K562 (cell line): ENCODE data around the gene ERBB3. TPM values are rescaled to one million over a fixed set of nuclear protein-coding genes. Genes with fewer than 3 reads are reported as not detected.

ENCODE experiments used
- ARID2 ChIP-seq: fragments of 450-650 bp; IDR thresholded peaks from 2 replicates; pipeline ENCODE4 v1.6.1; 2017; ENCODE audit warnings: antibody characterized with exemption, mild to moderate bottlenecking
- BRF1 ChIP-seq: IDR thresholded peaks from 3 replicates; pipeline ENCODE4 v1.6.1; 2011; ENCODE audit warnings: borderline replicate concordance, mild to moderate bottlenecking; ENCODE audit not compliant: insufficient read length; ENCODE audit errors: extremely low read depth
- CBFA2T2 ChIP-seq: fragments of 450-650 bp; conservative IDR thresholded peaks from 2 replicates; pipeline ENCODE4 v1.6.1; 2017; ENCODE audit warnings: mild to moderate bottlenecking
- GABPB1 ChIP-seq: sonication (generic); formaldehyde crosslinking; IDR thresholded peaks from 2 replicates; pipeline ENCODE4 v1.8.0; 2022; ENCODE audit warnings: mild to moderate bottlenecking, missing genetic modification reagents
- GTF3C2 ChIP-seq: IDR thresholded peaks from 3 replicates; pipeline ENCODE4 v1.6.1; 2011; ENCODE audit warnings: borderline replicate concordance, mild to moderate bottlenecking, moderate library complexity; ENCODE audit not compliant: insufficient read length; ENCODE audit errors: extremely low read depth
- MEF2D ChIP-seq: conservative IDR thresholded peaks from 2 replicates; pipeline ENCODE4 v1.6.1; 2016; ENCODE audit warnings: low read depth, missing genetic modification characterization, missing compliant biosample characterization
- NFRKB ChIP-seq: fragments of 450-650 bp; IDR thresholded peaks from 2 replicates; pipeline ENCODE4 v1.6.1; 2016; ENCODE audit warnings: low read depth
- NUFIP1 ChIP-seq: fragments of 450-650 bp; IDR thresholded peaks from 2 replicates; pipeline ENCODE4 v1.6.1; 2018; ENCODE audit not compliant: partially characterized antibody
- PATZ1 ChIP-seq: fragments of 250-450 bp; sonication (Bioruptor Pico); IDR thresholded peaks from 2 replicates; pipeline ENCODE4 v1.5.0; 2020; ENCODE audit warnings: mild to moderate bottlenecking, borderline replicate concordance
- PHF8 ChIP-seq: fragments of 200-600 bp; sonication (generic); IDR thresholded peaks from 2 replicates; pipeline ENCODE4 v1.6.1; 2012; ENCODE audit warnings: mixed run types, mild to moderate bottlenecking, inconsistent platforms, low read length, moderate library complexity, borderline replicate concordance
- RNF219 ChIP-seq: fragments of 250-450 bp; sonication (Bioruptor Pico); IDR thresholded peaks from 2 replicates; pipeline ENCODE4 v1.5.0; 2022; ENCODE audit warnings: mild to moderate bottlenecking
- SP1 ChIP-seq: sonication (generic); formaldehyde crosslinking; IDR thresholded peaks from 2 replicates; pipeline ENCODE4 v1.8.1; 2022; ENCODE audit warnings: mild to moderate bottlenecking, missing genetic modification reagents
- TFAM ChIP-seq: fragments of 250-450 bp; sonication (Bioruptor Pico); conservative IDR thresholded peaks from 2 replicates; pipeline ENCODE4 v1.5.0; 2021; ENCODE audit warnings: mild to moderate bottlenecking, moderate library complexity
- THRB ChIP-seq: fragments of 450-650 bp; formaldehyde crosslinking; conservative IDR thresholded peaks from 2 replicates; pipeline ENCODE4 v1.4.0; 2022; ENCODE audit warnings: mild to moderate bottlenecking, missing genetic modification characterization
- ZNF277 ChIP-seq: fragments of 250-450 bp; sonication (Bioruptor Pico); IDR thresholded peaks from 2 replicates; pipeline ENCODE4 v1.8.0; 2022; ENCODE audit warnings: inconsistent platforms, mild to moderate bottlenecking, moderate library complexity, borderline replicate concordance
- polyA plus RNA-seq, 8 experiments: library from polyadenylated mRNA; depleted of rRNA in 4 of 8; stranded (reverse) in 5 of 8; unstranded in 3 of 8; fragments of >200 nt; fragmentation: Nextera tagmentation in 2 of 8; fragmentation: Illumina TruSeq in 1 of 8; extraction: Ambion mirVana in 2 of 8; extraction: Trizol in 1 of 8; gene quantifications; 2 replicates each; pipeline versions ENCODE4 v1.2.1 to v1.2.3, GENCODE V29; 2011 to 2014; ENCODE audit warnings: inconsistent platforms in 1 of 8, missing spikeins in 1 of 8
- total RNA-seq, 7 experiments: library from RNA; depleted of rRNA in 6 of 7; stranded (reverse); fragments of >200 nt in 6 of 7; fragmentation: Illumina TruSeq in 2 of 7; extraction: Trizol in 2 of 7; gene quantifications; 2 replicates each; pipeline versions ENCODE4 v1.2.1 to v1.2.3, GENCODE V29; 2011 to 2021; ENCODE audit warnings: low replicate concordance in 1 of 7

ERBB3 gene
- total and polyA plus RNA-seq, 9 of the 15 experiments (the other 6 are each of a cell fraction or from before 2014, with no cell fraction given): 1.5 to 5.4 (median 3.8) TPM

- TF ChIP-seq THRB (CRISPR knock-in tag): no peak
- TF ChIP-seq NUFIP1: no peak
- no peak for TF ChIP-seq TFAM (CRISPR knock-in tag)
- TF ChIP-seq ZNF277 (CRISPR knock-in tag): no peak
- no peak for TF ChIP-seq GTF3C2
- no peak for TF ChIP-seq ARID2
- TF ChIP-seq PHF8: peak; percentile 91; the same call in 1 of the 2 replicates
- peak; percentile 68; the same call in 1 of the 2 replicates for TF ChIP-seq RNF219 (CRISPR knock-in tag)
- TF ChIP-seq MEF2D: peak; percentile 59; the same call in 1 of the 2 replicates
- no peak for TF ChIP-seq PATZ1 (CRISPR knock-in tag)
- peak; percentile 88 for TF ChIP-seq SP1 (CRISPR knock-in tag)
- no peak for TF ChIP-seq NFRKB
- TF ChIP-seq GABPB1: peak; percentile 84
- no peak for TF ChIP-seq CBFA2T2
- no peak for TF ChIP-seq BRF1
Observed at GRCh38 chr12:56104109-56104814, 24.3 kb downstream of the ERBB3 start, which contains the start of gene PA2G4 (continued).
